Muscle of arm (tissue), 12 donors: ENCODE measurements around the gene MPST. TPM values are rescaled to one million over a fixed set of nuclear protein-coding genes. Genes with fewer than 3 reads are reported as not detected.
A peak's percentile ranks its signal among the peaks of the same experiment; 100 is the strongest.

Experiments
- DNase-seq: peaks from one replicate; pipeline ENCODE4 v3.0.0-alpha.2; 2013
- polyA plus RNA-seq, 12 donors: library from polyadenylated mRNA; unstranded; fragments of 120-200 nt; gene quantifications; one replicate each; pipeline ENCODE4 v1.2.1, GENCODE V29; 2013; ENCODE audit not compliant: insufficient read length in 12 of 12

MPST gene
- polyA plus RNA-seq, 12 donors, result 28.2 to 59.8 (median 37.3) TPM; not detected in 1

- peak; percentile 70 for DNase-seq
These were observed 680 bp upstream of the MPST start for GRCh38 chr22:37018815-37019308.

- DNase-seq, result peak; percentile 31
These were observed 594 bp downstream of the MPST start for GRCh38 chr22:37020192-37020479.

DNA sequence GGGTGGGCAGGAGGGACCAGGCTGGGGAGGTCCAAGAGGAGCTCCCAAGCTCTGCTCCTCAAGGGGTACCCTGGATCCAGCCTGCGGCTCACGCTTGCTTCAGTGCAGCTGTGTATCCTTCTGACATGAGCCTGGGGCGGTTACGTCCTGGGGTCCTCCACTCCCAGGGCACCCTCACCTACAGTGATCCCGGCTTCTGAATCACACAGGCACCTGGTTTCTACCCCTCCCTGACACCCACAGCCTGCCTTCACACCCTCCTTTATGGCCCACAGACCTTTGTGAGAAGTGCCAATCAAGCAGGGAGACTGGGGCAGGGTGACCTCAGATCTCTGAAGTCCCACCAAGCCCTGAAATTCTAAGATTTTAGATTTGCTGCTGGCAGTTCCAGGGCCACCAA lies 1.5 kb downstream of the MPST start:
- no peak for DNase-seq

- DNase-seq, result peak; percentile 15
These were observed 2.4 kb downstream of the MPST start for GRCh38 chr22:37021710-37022482.

- DNase-seq, result no peak
These were observed 3.2 kb downstream of the MPST start for GRCh38 chr22:37022483-37023337.

DNA sequence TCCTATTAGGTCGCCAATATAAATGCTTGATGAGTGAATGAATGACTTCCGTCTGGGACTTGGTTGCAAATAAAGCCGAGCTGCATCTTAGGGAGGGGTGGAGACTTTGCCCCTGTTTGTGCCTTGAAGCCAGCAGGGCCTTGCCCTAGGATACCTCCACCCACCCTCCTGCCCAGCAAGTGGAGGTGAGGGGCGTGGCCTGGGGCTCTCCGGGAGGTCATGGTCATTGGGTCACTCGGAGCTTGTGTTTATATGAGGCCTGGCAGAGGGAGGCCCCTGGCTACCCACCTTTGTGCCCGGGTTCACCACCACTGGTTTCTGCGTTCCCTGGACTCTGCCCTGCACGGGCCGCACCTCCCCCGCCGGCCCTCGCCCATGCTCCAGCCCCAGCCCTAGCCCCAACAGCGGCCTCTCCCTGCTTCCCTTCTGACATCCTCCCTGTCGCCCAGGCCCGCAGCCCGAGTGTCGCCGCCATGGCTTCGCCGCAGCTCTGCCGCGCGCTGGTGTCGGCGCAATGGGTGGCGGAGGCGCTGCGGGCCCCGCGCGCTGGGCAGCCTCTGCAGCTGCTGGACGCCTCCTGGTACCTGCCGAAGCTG lies 4.3 kb downstream of the MPST start:
- no peak for DNase-seq

DNA sequence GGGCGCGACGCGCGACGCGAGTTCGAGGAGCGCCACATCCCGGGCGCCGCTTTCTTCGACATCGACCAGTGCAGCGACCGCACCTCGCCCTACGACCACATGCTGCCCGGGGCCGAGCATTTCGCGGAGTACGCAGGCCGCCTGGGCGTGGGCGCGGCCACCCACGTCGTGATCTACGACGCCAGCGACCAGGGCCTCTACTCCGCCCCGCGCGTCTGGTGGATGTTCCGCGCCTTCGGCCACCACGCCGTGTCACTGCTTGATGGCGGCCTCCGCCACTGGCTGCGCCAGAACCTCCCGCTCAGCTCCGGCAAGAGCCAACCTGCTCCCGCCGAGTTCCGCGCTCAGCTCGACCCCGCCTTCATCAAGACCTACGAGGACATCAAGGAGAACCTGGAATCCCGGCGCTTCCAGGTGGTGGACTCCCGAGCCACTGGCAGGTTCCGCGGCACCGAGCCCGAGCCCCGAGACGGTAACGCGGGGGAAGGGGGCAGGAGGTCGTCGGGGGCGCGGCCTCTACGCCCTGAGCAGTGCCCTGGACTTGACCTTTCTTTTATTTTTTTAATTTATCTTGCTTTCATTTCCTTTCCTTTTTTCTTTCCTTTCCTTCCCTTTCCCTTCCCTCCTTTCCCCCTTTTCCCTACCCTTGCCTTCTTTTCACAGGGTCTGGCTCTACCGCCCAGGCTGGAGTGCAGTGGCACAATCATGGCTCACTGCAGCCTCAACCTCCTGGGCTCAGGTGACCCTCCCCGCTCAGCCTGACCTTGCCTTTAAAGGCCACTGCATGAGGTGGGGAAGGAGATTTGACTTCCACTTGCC lies 5.0 kb downstream of the MPST start:
- DNase-seq, result no peak

- DNase-seq, result no peak
These were observed 6.0 kb downstream of the MPST start for GRCh38 chr22:37025500-37026070.

DNA sequence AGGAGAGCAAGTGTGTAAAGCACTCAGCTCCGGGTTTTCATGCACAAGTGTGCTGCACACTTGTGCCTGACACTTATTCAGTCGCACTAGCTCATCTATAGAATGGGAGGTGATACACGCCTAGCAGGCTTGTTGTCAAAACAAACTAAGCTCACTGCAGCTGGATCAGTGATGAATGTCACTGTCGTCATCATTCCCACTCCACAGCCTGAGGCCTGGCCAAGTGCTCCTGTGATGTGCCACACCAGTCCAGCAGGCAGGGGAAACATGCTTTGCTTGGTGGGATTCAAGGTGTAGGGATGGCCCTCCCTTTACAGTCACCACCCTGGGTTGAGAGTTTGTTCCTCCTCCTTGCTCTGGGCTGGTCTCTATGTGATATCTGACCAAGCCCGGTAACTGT lies 6.8 kb downstream of the MPST start:
- DNase-seq, result no peak

DNA sequence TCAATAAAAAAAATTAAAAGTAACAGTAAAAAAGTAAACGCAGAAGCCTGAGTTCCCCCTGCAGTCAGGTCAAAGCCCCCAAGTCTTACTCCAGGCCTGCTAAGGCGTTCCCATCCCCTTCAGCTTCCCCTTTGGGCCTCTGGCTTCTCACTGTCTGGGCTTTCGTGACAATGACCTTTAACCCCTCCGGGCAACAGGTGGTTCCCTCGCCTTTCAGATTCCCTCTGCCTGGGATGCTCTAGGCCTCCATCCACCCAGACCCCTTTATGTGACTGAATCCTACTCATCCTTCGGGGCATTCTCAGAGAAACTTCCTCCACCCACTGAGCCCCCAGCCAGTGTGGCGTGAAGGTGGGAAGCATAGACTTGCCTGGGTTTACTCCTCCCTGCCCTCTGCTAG lies 8.0 kb downstream of the MPST start:
- no peak for DNase-seq

DNA sequence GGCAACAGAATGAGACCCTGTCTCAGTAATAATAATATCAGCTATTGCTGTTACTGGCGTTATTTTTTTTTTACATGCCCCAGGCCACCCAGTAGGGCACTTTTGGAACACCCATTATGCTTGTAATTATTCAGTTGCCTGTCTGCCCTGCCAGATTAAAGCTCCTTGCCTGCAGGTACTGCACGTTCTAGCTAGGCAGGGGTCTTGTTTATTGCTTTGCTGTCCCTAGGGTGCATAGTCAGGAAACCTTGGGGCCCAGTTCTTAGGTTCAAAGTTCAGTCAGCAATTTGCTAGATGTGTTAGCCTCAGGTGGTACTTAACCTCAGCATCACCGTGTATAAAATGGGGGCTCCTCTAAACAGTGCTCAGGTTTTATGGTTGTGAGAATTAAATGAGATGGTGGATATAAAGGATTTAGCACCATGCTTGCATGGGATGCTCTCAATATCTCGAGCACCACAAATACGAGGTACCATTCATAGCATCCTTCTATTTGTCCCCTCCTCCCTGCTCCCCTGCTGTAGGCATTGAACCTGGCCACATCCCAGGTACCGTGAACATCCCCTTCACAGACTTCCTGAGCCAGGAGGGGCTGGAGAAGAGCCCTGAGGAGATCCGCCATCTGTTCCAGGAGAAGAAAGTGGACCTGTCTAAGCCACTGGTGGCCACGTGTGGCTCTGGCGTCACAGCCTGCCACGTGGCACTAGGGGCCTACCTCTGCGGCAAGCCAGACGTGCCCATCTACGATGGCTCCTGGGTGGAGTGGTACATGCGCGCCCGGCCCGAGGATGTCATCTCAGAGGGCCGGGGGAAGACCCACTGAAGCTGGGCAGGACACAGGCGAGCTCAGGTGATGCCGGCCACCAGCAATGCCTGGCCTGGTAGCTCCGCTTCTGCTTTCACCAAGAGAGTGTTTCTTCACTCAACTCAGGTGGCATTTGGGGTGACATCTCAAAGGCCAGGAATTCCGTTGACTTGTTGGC lies 9.4 kb downstream of the MPST start:
- DNase-seq, result no peak

DNA sequence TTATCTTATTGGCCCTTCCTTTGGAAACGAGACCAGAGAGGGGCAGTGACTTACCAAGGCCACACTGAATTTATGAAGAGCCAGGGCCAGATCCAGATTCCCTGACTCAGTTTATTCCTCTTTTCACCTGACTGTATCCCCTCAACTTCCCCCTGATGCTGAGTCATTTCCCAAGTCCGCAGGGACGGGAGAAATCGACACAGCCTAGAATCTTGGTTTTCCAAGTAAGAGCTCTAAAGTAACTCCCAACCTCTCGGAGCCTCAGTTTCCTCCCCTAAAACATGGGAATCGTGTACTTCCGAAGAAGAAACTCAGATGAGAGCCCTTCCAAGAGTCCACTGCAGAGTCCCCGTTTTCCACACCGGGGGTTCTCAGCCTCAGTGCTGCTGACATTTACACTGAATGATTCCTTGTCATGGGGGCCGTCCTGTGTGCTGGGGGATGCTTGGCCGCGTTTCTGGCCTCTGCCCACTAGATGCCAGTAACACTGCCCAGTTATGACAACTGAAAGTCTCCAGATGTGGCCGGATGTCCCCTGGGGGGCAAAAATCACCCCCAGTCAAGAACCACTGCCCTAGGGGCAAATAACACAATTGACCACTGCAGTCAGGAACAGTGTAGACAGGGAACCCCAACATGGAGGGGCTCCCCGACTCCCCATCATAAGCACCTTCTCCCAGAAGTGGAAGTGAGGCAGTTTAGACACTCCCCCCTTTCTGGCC lies 11.2 kb downstream of the MPST start:
- no peak for DNase-seq

GRCh38 chr22:37032134-37032534 lies 12.6 kb downstream of the MPST start:
- no peak for DNase-seq

DNA sequence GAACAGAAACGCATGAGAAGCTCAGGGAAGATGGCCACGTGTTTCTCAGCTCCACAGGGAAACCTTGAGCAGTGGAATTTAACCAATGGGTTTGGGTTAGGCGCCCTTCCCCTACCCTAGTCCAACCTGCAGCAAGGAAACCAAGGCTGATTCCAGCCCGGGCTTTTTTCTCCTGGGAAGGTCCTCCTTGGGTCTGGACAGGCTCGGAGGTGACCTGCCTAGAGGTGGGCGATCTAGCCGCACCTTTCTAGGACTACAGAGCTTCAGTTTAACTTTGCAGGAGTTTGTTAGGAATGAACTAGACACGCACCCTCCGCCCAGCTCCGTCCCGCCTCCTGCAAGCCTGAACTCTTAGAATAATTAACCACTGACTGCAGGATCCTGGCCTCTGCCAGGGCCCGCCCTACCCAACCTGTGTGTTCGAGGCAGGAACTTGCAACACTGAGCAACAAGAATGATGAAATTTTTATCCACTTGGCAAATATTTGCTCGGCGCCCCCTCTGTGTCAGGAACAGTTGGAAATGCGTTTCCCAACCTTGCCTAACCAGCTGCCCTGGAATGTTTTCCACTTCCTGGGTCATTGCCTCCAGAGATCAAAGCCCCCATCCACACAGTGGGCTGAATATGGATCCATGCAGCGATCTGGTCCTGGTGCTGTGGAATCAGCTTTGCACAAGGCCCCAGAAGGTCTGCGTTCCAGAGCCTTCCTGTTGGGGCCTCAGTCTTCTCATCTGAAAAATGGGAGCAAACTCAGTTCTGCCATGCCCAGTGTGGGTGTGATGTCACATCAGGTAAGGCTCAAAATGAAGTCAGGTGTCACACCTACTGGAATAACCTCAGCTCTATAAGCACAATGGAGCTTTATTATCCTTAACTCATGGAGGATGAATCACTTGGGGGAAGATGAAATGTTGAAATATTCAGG lies 13.3 kb downstream of the MPST start:
- DNase-seq, result no peak

GRCh38 chr22:37033605-37034430 lies 14.3 kb downstream of the MPST start:
- DNase-seq, result no peak

GRCh38 chr22:37036655-37037377 lies 17.3 kb downstream of the MPST start:
- DNase-seq, result no peak

DNA sequence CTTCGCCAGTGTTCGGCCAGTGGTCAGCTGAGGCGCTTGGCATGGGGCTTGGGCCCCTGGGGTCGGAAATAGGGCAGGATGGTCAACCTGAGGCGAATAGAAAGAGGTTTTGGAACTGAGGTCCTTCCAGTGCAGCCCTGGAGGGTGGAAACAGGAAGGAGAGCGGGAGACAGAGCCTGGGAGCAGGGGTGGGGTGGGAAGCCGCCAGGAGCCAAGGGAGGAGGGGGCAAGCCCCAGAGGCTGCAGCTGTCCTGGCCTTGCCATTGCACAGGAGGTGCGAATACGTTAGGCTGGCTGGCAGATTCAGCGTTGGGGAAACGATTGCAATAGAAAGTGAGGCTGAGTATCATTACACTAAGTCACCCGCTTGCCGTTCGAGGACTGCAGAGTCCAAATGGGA lies 18.1 kb downstream of the MPST start:
- DNase-seq, result no peak
